ENCODE data around the gene SLC25A45.

SLC25A45 gene

DNA sequence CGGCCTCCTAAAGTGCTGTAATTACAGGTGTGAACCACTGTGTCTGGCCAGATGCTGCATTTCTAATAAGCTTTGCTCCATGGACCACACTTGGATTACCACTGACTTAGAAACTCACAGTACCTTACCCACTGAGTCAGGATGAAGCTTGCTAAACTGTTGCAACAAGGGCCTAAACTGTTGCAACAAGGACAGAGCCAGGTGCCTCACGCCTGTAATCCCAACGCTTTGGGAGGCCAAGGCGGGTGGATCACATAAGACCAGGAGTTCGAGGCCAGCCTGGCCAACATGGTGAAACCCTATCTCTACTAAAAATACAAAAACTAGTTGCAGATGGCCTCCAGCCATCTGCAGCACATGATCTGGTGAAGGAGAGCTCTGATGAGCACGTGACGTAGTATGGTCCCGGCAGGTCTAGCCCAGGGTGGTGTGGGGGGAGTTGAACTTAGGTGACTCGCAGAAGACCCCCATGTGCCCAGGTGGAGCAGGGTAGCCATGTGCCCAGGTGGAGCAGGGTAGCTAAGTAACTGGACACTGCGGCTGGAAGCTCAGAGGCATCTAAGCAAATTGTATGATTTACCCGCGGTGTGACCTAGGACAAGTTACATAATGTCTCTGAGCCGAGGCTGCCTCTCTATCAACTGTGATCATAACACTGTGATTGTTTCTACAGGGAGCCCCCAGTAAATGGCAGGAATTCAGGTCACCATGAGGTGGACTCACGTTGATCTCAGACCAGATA, 8.4 kb downstream of the SLC25A45 start:
- no peak overlapping the region for H3K4me3 ChIP-seq (ENCODE audit: low read depth, low read length)
- H3K36me3 ChIP-seq (ENCODE audit: insufficient read depth, low read length) = no peaks in the 10 kb centered on the region
- no peak overlapping the region for H2AFZ ChIP-seq (ENCODE audit: low read length, unreplicated experiment)
- H3K4me1 ChIP-seq (ENCODE audit: control insufficient read depth, insufficient read depth, low read length, unreplicated experiment) = peaks cover 10% of the 10 kb centered on the region
- H3K27ac ChIP-seq (ENCODE audit: low read depth, low read length) = no peak overlapping the region
- H3K79me2 ChIP-seq (ENCODE audit: control insufficient read depth, insufficient read depth, low read length, unreplicated experiment) = no peaks in the 10 kb centered on the region
- no peaks in the 10 kb centered on the region for H3K27me3 ChIP-seq (ENCODE audit: insufficient read depth, low read length)

GRCh38 chr11:65370659-65371049, 11.8 kb downstream of the SLC25A45 start:
- Histone ChIP-seq H3K36me3 (ENCODE audit: insufficient read depth, low read length) (no peaks in the 10 kb centered on the region), H3K79me2 (ENCODE audit: control insufficient read depth, insufficient read depth, low read length, unreplicated experiment) (no peaks in the 10 kb centered on the region), H3K27ac (ENCODE audit: low read depth, low read length) (peak overlapping the region; percentile 68; the same call in 1 of the 2 replicates), H3K27me3 (ENCODE audit: insufficient read depth, low read length) (no peaks in the 10 kb centered on the region), H3K4me1 (ENCODE audit: control insufficient read depth, insufficient read depth, low read length, unreplicated experiment) (peaks cover 10% of the 10 kb centered on the region), H2AFZ (ENCODE audit: low read length, unreplicated experiment) (no peak overlapping the region), H3K4me3 (ENCODE audit: low read depth, low read length) (no peak overlapping the region)

DNA sequence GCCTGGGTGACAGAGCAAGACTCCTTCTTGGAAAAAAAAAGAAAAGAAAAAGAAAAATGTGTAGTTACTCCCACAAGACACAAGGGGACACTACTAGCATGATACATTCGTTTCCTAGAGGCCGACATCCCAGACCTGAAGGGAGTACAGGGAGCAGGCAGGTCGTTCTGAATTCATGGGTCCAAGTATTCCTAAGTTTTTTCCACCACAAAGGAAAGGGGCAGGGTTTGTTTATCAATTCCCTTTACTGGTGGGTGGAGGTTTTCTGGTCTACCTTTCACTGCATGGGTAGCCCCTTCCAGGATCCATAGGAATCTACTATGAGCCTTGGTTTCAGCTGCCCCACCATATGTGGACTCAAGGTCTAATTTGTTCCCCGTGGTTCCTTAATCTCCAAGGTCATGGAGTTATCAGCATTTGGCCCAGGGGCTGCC, 16.1 kb downstream of the SLC25A45 start:
- Histone ChIP-seq H2AFZ (ENCODE audit: low read length, unreplicated experiment) (peak overlapping the region; percentile 47), H3K4me3 (ENCODE audit: low read depth, low read length) (no peak overlapping the region), H3K4me1 (ENCODE audit: control insufficient read depth, insufficient read depth, low read length, unreplicated experiment) (peaks cover 6% of the 10 kb centered on the region), H3K79me2 (ENCODE audit: control insufficient read depth, insufficient read depth, low read length, unreplicated experiment) (no peaks in the 10 kb centered on the region), H3K27ac (ENCODE audit: low read depth, low read length) (no peak overlapping the region), H3K27me3 (ENCODE audit: insufficient read depth, low read length) (no peaks in the 10 kb centered on the region), H3K36me3 (ENCODE audit: insufficient read depth, low read length) (no peaks in the 10 kb centered on the region)

- no peak overlapping the region for H3K27ac ChIP-seq (ENCODE audit: low read depth, low read length)
- no peaks in the 10 kb centered on the region for H3K27me3 ChIP-seq (ENCODE audit: insufficient read depth, low read length)
- no peaks in the 10 kb centered on the region for H3K4me1 ChIP-seq (ENCODE audit: control insufficient read depth, insufficient read depth, low read length, unreplicated experiment)
- H3K79me2 ChIP-seq (ENCODE audit: control insufficient read depth, insufficient read depth, low read length, unreplicated experiment) = no peaks in the 10 kb centered on the region
- no peak overlapping the region for H3K4me3 ChIP-seq (ENCODE audit: low read depth, low read length)
- no peak overlapping the region for H2AFZ ChIP-seq (ENCODE audit: low read length, unreplicated experiment)
- no peaks in the 10 kb centered on the region for H3K36me3 ChIP-seq (ENCODE audit: insufficient read depth, low read length)
Measured at GRCh38 chr11:65363770-65364169, 18.7 kb downstream of the SLC25A45 start.

DNA sequence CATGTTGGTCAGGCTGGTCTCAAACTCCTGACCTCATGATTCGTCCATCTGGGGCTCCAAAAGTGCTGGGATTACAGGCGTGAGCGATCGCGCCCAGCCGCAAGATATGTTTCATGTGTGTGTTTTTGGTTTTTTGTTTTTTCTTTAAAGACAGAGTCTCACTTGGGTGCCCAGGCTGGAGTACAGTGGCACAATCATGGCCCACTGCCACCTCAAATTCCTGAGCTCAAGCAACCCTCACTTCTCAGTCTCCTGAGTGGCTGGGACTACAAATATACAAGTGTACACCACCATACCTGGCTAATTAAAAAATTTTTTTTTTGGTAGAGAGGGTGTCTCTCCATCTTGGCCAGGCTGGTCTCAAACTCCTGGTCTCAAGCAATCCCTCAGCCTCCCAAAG, 19.5 kb downstream of the SLC25A45 start:
- Histone ChIP-seq H3K27ac (ENCODE audit: low read depth, low read length) (no peak overlapping the region), H3K27me3 (ENCODE audit: insufficient read depth, low read length) (no peaks in the 10 kb centered on the region), H2AFZ (ENCODE audit: low read length, unreplicated experiment) (no peak overlapping the region), H3K79me2 (ENCODE audit: control insufficient read depth, insufficient read depth, low read length, unreplicated experiment) (no peaks in the 10 kb centered on the region), H3K4me1 (ENCODE audit: control insufficient read depth, insufficient read depth, low read length, unreplicated experiment) (no peaks in the 10 kb centered on the region), H3K36me3 (ENCODE audit: insufficient read depth, low read length) (no peaks in the 10 kb centered on the region), H3K4me3 (ENCODE audit: low read depth, low read length) (no peak overlapping the region)

DNA sequence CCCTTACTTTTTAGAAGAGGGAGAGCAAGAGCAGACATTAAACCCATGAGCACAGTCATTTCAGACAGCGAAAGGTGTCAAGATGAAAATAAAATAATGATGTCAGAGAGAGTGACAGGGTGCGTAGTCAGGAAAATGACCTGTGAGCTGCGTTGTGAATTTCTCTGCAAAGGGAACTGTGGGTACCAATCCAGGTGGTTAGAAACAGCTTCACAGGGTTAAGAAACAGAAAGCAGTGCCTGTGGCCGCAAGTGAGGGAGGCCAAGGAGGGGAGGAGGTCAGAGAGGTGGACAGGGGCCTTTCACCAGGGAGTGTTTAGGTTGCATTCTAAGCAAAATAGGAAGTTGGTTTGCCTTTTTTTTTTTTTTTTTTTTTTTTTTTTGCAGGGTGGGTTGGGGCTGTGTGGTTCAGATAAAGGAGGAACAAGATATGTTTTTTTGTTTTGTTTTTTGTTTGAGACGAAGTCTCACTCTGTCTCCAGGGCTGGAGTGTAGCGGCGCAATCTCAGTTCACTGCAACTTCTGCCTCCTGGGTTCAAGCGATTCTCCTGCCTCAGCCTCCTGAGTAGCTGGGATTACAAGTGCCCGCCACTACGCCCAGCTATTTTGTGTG, 20.0 kb downstream of the SLC25A45 start:
- H2AFZ ChIP-seq (ENCODE audit: low read length, unreplicated experiment) = no peak overlapping the region
- H3K27ac ChIP-seq (ENCODE audit: low read depth, low read length) = no peak overlapping the region
- no peak overlapping the region for H3K4me3 ChIP-seq (ENCODE audit: low read depth, low read length)
- no peaks in the 10 kb centered on the region for H3K79me2 ChIP-seq (ENCODE audit: control insufficient read depth, insufficient read depth, low read length, unreplicated experiment)
- H3K36me3 ChIP-seq (ENCODE audit: insufficient read depth, low read length) = no peaks in the 10 kb centered on the region
- H3K4me1 ChIP-seq (ENCODE audit: control insufficient read depth, insufficient read depth, low read length, unreplicated experiment) = no peaks in the 10 kb centered on the region
- no peaks in the 10 kb centered on the region for H3K27me3 ChIP-seq (ENCODE audit: insufficient read depth, low read length)

DNA sequence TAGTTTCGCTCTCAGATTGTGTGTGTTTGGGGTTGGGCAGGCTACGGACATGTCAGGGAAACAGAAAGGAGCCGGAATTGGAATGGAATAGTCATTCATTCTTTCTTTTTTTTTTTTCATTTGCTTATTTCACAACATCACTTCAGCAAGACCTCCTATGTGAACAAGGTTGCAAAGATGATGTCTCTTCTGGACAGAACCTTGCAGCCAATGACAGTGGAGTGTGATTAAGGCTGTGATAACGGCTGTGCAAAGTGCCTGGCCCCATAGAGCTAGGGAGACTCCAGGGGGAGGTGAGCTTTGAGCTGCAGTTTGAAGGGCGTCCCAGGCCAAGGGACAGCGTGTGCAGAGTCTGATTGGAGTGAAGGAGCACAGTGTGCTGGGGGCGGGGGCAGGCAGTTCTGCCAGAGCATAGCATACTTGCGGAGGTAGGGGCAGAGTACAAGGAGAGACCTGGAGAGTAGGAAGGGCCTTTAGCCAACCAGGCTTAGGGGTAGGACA, 24.5 kb downstream of the SLC25A45 start:
- H2AFZ ChIP-seq (ENCODE audit: low read length, unreplicated experiment) = no peak overlapping the region
- no peaks in the 10 kb centered on the region for H3K79me2 ChIP-seq (ENCODE audit: control insufficient read depth, insufficient read depth, low read length, unreplicated experiment)
- peaks cover 11% of the 10 kb centered on the region for H3K4me1 ChIP-seq (ENCODE audit: control insufficient read depth, insufficient read depth, low read length, unreplicated experiment)
- H3K27ac ChIP-seq (ENCODE audit: low read depth, low read length) = no peak overlapping the region
- no peak overlapping the region for H3K4me3 ChIP-seq (ENCODE audit: low read depth, low read length)
- H3K27me3 ChIP-seq (ENCODE audit: insufficient read depth, low read length) = peaks cover 19% of the 10 kb centered on the region
- H3K36me3 ChIP-seq (ENCODE audit: insufficient read depth, low read length) = no peaks in the 10 kb centered on the region

DNA sequence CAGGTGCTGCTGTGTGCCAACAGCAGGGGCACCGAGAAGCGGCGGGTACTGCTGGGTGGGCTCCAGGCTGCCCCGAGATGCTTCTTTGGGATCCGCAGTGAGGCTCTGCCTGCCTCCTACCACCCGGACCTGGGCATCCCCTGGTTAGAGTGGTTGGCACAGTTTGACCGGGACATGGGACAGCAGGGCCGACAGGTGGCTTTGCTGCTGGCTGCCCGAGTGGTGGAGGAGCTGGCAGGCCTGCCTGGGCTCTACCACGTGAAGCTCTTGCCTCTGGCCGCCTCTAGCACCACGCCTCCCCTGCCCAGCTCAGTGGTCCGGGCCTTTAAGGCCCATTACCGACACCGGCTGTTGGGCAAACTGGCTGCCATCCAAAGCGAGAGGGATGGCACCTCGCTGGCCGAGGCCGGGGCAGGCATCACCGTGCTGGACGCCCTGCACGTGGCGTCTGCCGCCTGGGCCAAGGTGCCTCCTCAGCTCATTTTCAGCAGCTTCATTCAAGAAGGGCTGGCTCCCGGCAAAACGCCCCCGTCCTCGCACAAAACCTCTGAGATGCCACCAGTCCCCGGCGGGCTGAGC, 26.0 kb downstream of the SLC25A45 start:
- peaks cover 11% of the 10 kb centered on the region for H3K4me1 ChIP-seq (ENCODE audit: control insufficient read depth, insufficient read depth, low read length, unreplicated experiment)
- no peaks in the 10 kb centered on the region for H3K36me3 ChIP-seq (ENCODE audit: insufficient read depth, low read length)
- H3K4me3 ChIP-seq (ENCODE audit: low read depth, low read length) = no peak overlapping the region
- H3K27me3 ChIP-seq (ENCODE audit: insufficient read depth, low read length) = peaks cover 19% of the 10 kb centered on the region
- H3K79me2 ChIP-seq (ENCODE audit: control insufficient read depth, insufficient read depth, low read length, unreplicated experiment) = no peaks in the 10 kb centered on the region
- H3K27ac ChIP-seq (ENCODE audit: low read depth, low read length) = no peak overlapping the region
- H2AFZ ChIP-seq (ENCODE audit: low read length, unreplicated experiment) = no peak overlapping the region

GRCh38 chr11:65355776-65356393, 26.6 kb downstream of the SLC25A45 start:
- no peaks in the 10 kb centered on the region for H3K79me2 ChIP-seq (ENCODE audit: control insufficient read depth, insufficient read depth, low read length, unreplicated experiment)
- H3K4me3 ChIP-seq (ENCODE audit: low read depth, low read length) = peak overlapping the region; percentile 69
- no peaks in the 10 kb centered on the region for H3K36me3 ChIP-seq (ENCODE audit: insufficient read depth, low read length)
- peaks cover 11% of the 10 kb centered on the region for H3K4me1 ChIP-seq (ENCODE audit: control insufficient read depth, insufficient read depth, low read length, unreplicated experiment)
- H3K27ac ChIP-seq (ENCODE audit: low read depth, low read length) = no peak overlapping the region
- peaks cover 19% of the 10 kb centered on the region for H3K27me3 ChIP-seq (ENCODE audit: insufficient read depth, low read length)
- no peak overlapping the region for H2AFZ ChIP-seq (ENCODE audit: low read length, unreplicated experiment)

DNA sequence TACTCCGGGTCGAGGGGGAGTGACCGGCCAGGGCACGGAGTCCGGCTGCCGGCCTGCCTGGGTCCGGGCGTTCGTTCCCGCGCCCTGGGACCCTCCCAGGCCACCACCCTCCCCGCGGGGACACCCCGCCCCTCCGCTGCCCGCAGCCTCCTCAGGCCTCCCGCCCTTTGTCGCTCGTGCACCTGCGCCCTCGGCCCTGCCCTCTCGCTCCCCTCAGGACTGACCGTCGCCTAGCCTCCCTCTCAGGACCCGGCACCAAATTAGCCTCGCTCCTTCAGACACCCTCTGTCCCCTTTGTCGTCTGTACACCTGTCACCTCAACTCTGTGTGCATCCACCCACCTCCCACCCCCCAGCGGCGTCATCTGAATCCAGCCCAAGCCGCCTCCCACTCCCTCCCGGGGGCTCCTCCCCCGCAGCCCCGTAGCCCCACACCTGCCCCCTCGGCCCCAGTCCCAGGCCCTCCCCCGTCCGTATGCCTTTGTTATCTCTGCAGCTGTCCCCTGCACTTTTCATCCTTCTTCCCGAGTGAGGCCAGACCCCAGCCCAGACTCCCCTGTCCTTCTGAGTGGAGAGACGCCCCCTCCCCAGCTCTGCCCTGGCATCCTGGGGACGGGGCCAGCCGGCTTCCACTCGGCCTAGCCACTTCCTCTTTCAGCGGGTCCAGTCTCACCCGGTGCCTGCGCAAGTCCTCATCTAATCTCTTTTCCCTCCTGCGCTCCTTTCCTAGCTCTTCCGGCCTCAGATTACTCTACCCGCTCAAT, 27.3 kb downstream of the SLC25A45 start:
- H3K4me3 ChIP-seq (ENCODE audit: low read depth, low read length) = peak overlapping the region; percentile 69
- H3K4me1 ChIP-seq (ENCODE audit: control insufficient read depth, insufficient read depth, low read length, unreplicated experiment) = peaks cover 11% of the 10 kb centered on the region
- H2AFZ ChIP-seq (ENCODE audit: low read length, unreplicated experiment) = peak overlapping the region; percentile 52
- peaks cover 19% of the 10 kb centered on the region for H3K27me3 ChIP-seq (ENCODE audit: insufficient read depth, low read length)
- no peaks in the 10 kb centered on the region for H3K36me3 ChIP-seq (ENCODE audit: insufficient read depth, low read length)
- no peaks in the 10 kb centered on the region for H3K79me2 ChIP-seq (ENCODE audit: control insufficient read depth, insufficient read depth, low read length, unreplicated experiment)
- no peak overlapping the region for H3K27ac ChIP-seq (ENCODE audit: low read depth, low read length)

All from ACC112 (cell line).